ENCODE data around the gene TDRD10.

TDRD10 gene

GRCh38 chr1:154502066-154502743 lies at the start of gene TDRD10, which contains the start of gene SHE:
TDRD10 (plus strand) TSS chr1:154502219; CDS start chr1:154506904, 4,685 bp downstream.
SHE (minus strand) TSS chr1:154502412; CDS start chr1:154502026, 386 bp downstream.
- TF ChIP-seq GATA2 (IDR thresholded peaks at IDR 0.05; ENCODE audit: low read depth, low read length), result no peak
- no peak for TF ChIP-seq GATA3 (IDR thresholded peaks at IDR 0.05; ENCODE audit: low read depth, low read length)

GRCh38 chr1:154453161-154453560 lies 48.9 kb upstream of the TDRD10 start:
- TF ChIP-seq GATA2 (IDR thresholded peaks at IDR 0.05; ENCODE audit: low read depth, low read length) (no peak), GATA3 (IDR thresholded peaks at IDR 0.05; ENCODE audit: low read depth, low read length) (no peak)

GRCh38 chr1:154453574-154454352 lies 48.3 kb upstream of the TDRD10 start:
- TF ChIP-seq GATA2 (IDR thresholded peaks at IDR 0.05; ENCODE audit: low read depth, low read length) (no peak), GATA3 (IDR thresholded peaks at IDR 0.05; ENCODE audit: low read depth, low read length) (no peak)

- no peak for TF ChIP-seq GATA3 (IDR thresholded peaks at IDR 0.05; ENCODE audit: low read depth, low read length)
- no peak for TF ChIP-seq GATA2 (IDR thresholded peaks at IDR 0.05; ENCODE audit: low read depth, low read length)
These were observed 47.5 kb upstream of the TDRD10 start for GRCh38 chr1:154454386-154455120.

- TF ChIP-seq GATA3 (IDR thresholded peaks at IDR 0.05; ENCODE audit: low read depth, low read length) (no peak), GATA2 (IDR thresholded peaks at IDR 0.05; ENCODE audit: low read depth, low read length) (no peak)
These were observed 45.4 kb upstream of the TDRD10 start for GRCh38 chr1:154456631-154457030.

- TF ChIP-seq GATA2 (IDR thresholded peaks at IDR 0.05; ENCODE audit: low read depth, low read length), result no peak
- TF ChIP-seq GATA3 (IDR thresholded peaks at IDR 0.05; ENCODE audit: low read depth, low read length), result no peak
These were observed 42.9 kb upstream of the TDRD10 start for GRCh38 chr1:154459080-154459479.

GRCh38 chr1:154460695-154461260 lies 41.2 kb upstream of the TDRD10 start:
- no peak for TF ChIP-seq GATA3 (IDR thresholded peaks at IDR 0.05; ENCODE audit: low read depth, low read length)
- TF ChIP-seq GATA2 (IDR thresholded peaks at IDR 0.05; ENCODE audit: low read depth, low read length), result no peak

GRCh38 chr1:154463512-154463990 lies 38.5 kb upstream of the TDRD10 start:
- TF ChIP-seq GATA2 (IDR thresholded peaks at IDR 0.05; ENCODE audit: low read depth, low read length) (no peak), GATA3 (IDR thresholded peaks at IDR 0.05; ENCODE audit: low read depth, low read length) (no peak)

- TF ChIP-seq GATA3 (IDR thresholded peaks at IDR 0.05; ENCODE audit: low read depth, low read length), result no peak
- TF ChIP-seq GATA2 (IDR thresholded peaks at IDR 0.05; ENCODE audit: low read depth, low read length), result no peak
These were observed 36.3 kb upstream of the TDRD10 start for GRCh38 chr1:154465621-154466195.

- TF ChIP-seq GATA2 (IDR thresholded peaks at IDR 0.05; ENCODE audit: low read depth, low read length) (no peak), GATA3 (IDR thresholded peaks at IDR 0.05; ENCODE audit: low read depth, low read length) (no peak)
These were observed 35.8 kb upstream of the TDRD10 start for GRCh38 chr1:154466206-154466605.

GRCh38 chr1:154466921-154467417 lies 35.0 kb upstream of the TDRD10 start:
- TF ChIP-seq GATA3 (IDR thresholded peaks at IDR 0.05; ENCODE audit: low read depth, low read length) (no peak), GATA2 (IDR thresholded peaks at IDR 0.05; ENCODE audit: low read depth, low read length) (no peak)

- no peak for TF ChIP-seq GATA2 (IDR thresholded peaks at IDR 0.05; ENCODE audit: low read depth, low read length)
These were observed 34.5 kb upstream of the TDRD10 start for GRCh38 chr1:154467434-154468102.

Measured in SH-SY5Y (cell line).